ENCODE results near the gene CDH4. TPM values are rescaled to one million over a fixed set of nuclear protein-coding genes. Genes with fewer than 3 reads are reported as not detected.

The CDH4 gene
- total RNA-seq, 2 donors from 2014 or later: 0.29 to 0.45 TPM

- Mint-ChIP-seq H3K9me3 (no peaks in the 10 kb centered on the region), H3K36me3 (ENCODE audit: low read depth) (no peaks in the 10 kb centered on the region), H3K4me3 (no peak overlapping the region), H3K4me1 (no peaks in the 10 kb centered on the region), H3K27me3 (peaks cover 5% of the 10 kb centered on the region), H3K27ac (no peak overlapping the region)
- no peak for ATAC-seq (replicated peaks)
Measured at GRCh38 chr20:61878478-61879302, 626.6 kb downstream of the CDH4 start.

DNA sequence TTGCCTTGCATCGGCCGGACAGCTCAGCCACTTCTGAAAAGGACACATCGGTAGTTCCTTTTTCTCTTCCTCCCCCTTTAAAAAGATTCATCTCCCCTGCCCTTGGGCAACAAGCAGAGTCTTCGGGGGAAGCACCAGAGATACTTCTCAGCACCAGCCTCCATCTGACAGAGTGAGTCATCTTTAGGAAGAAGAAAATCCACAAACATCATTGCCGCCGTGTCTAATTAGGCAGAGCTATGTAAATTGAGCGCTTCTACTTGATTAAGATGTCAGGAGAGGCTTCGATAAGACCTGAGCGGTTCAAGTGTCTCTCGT, 627.2 kb downstream of the CDH4 start:
- H3K27me3 Mint-ChIP-seq: peaks cover 5% of the 10 kb centered on the region
- no peaks in the 10 kb centered on the region for H3K4me1 Mint-ChIP-seq
- no peak overlapping the region for H3K27ac Mint-ChIP-seq
- no peaks in the 10 kb centered on the region for H3K9me3 Mint-ChIP-seq
- no peak overlapping the region for H3K4me3 Mint-ChIP-seq
- ATAC-seq (replicated peaks): no peak
- no peaks in the 10 kb centered on the region for H3K36me3 Mint-ChIP-seq (ENCODE audit: low read depth)

- Mint-ChIP-seq H3K9me3 (no peaks in the 10 kb centered on the region), H3K36me3 (ENCODE audit: low read depth) (no peaks in the 10 kb centered on the region), H3K4me1 (no peaks in the 10 kb centered on the region), H3K27ac (no peak overlapping the region), H3K4me3 (no peak overlapping the region), H3K27me3 (peaks cover 5% of the 10 kb centered on the region)
- ATAC-seq (replicated peaks): no peak
Measured at GRCh38 chr20:61879694-61880093, 627.6 kb downstream of the CDH4 start.

DNA sequence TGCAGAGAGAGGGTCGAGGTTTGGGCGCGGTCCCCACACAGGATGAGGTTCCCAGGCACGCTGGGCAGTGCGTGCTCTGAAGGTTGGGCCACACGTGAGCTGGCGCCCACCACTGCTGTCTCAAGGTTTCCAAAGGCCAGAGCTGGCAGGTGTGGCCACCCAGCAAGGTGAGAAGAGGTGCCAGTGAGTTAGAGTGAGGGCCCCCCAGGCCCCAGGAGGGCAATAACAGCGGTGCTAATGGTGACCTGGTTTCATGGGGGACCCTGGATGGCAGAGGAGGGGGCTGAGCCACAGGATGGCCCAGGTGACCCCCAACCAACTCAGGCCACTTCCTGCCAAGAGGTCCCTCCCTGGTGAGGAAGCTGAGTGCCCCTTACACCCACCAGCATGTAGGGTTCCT, 628.6 kb downstream of the CDH4 start:
- H3K27me3 Mint-ChIP-seq: peaks cover 5% of the 10 kb centered on the region

DNA sequence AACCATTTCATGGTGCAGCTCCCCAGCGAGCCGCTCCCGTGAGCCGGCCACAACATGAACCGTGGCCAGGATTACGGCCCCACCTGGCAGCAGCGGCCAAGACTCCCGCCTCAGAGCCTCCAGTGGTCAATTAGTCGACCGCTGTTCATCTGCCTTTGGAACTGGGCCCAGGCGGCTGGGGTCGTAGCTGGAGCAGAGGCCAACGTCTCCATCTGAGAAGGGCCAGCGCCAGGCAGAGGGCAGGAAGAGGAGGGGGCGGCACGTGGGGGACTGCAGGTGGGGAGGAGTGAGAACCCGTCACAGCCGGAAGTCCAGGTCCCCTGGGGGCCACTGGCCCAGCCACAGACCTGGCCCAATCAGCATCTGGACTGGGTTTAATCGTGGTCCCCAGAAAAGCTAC, 629.4 kb downstream of the CDH4 start:
- no peak for ATAC-seq (replicated peaks)
- no peaks in the 10 kb centered on the region for H3K9me3 Mint-ChIP-seq
- no peak overlapping the region for H3K4me3 Mint-ChIP-seq
- H3K27ac Mint-ChIP-seq: no peak overlapping the region
- H3K27me3 Mint-ChIP-seq: peaks cover 5% of the 10 kb centered on the region
- H3K4me1 Mint-ChIP-seq: no peaks in the 10 kb centered on the region
- no peaks in the 10 kb centered on the region for H3K36me3 Mint-ChIP-seq (ENCODE audit: low read depth)

More for the DNA sequence above, 628.6 kb downstream of the CDH4 start:
- no peak overlapping the region for H3K4me3 Mint-ChIP-seq
- ATAC-seq (replicated peaks): no peak
- no peak overlapping the region for H3K27ac Mint-ChIP-seq
- no peaks in the 10 kb centered on the region for H3K36me3 Mint-ChIP-seq (ENCODE audit: low read depth)
- H3K9me3 Mint-ChIP-seq: no peaks in the 10 kb centered on the region
- no peaks in the 10 kb centered on the region for H3K4me1 Mint-ChIP-seq

DNA sequence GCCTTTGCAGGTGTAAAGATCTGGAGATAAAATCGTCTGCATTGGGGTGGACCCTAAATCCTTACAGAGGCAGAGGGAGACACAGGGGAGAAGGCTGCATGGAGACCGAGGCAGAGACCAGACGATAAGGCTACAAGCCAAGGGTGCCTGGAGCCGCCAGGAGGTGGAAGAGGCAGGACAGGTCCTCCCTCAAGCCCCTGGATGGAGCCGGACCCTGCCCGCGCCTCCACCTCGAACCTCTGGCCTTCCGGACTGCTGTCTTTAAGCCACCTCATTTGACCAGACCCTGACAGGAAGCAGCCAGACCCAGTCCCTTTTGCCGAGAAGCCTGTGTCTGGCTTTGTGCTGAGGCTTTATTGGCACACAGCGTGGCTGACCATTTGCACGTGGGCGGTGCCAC, 629.8 kb downstream of the CDH4 start:
- H3K36me3 Mint-ChIP-seq (ENCODE audit: low read depth): no peaks in the 10 kb centered on the region
- peaks cover 5% of the 10 kb centered on the region for H3K27me3 Mint-ChIP-seq
- H3K4me3 Mint-ChIP-seq: no peak overlapping the region
- H3K9me3 Mint-ChIP-seq: no peaks in the 10 kb centered on the region
- H3K4me1 Mint-ChIP-seq: no peaks in the 10 kb centered on the region
- H3K27ac Mint-ChIP-seq: no peak overlapping the region
- no peak for ATAC-seq (replicated peaks)

DNA sequence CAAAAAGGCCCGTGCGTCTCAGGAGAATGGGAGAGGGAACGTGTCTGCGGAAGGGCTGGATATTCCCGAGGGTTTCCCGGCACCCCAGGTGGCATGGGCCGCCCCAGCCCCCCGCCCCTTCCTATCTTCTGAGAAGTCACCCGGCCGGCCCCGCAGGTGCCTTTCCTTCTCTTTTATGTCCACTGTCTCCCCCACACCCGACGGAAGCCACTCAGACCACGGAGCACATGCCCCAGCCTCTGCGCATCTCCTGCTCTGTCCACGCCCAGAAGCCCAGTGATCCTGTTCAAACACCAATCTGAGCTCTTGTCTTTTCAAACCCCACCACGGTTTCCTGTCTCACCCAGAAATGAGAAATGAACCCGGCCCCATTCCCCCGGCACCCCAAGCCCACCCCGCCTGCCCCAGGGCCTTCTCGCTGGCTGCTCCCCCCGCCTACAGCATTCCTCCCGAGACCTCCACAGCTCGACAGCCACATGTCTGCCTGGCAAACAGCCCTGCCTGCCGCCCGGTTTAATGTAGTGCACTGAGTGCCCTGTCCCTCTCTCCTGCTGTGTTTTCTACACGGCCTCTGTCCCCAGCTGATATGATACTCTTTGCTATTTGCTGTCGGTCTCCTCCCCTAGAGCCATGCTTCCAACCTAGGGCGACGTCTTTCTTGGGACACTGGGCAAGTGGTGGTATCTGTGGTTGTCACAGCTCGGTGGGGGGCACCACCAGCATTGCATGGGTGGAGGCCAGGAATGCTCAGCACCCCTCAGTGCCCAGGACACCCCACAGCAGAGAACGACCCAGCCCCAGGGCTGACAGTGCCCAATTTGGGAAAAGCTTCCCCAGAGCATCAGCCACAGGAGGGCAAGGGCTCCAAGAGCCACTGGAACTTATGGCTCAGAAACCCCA, 630.9 kb downstream of the CDH4 start:
- H3K27me3 Mint-ChIP-seq: peaks cover 5% of the 10 kb centered on the region
- H3K36me3 Mint-ChIP-seq (ENCODE audit: low read depth): no peaks in the 10 kb centered on the region
- ATAC-seq (replicated peaks): no peak
- no peak overlapping the region for H3K27ac Mint-ChIP-seq
- H3K4me1 Mint-ChIP-seq: no peaks in the 10 kb centered on the region
- no peak overlapping the region for H3K4me3 Mint-ChIP-seq
- no peaks in the 10 kb centered on the region for H3K9me3 Mint-ChIP-seq

DNA sequence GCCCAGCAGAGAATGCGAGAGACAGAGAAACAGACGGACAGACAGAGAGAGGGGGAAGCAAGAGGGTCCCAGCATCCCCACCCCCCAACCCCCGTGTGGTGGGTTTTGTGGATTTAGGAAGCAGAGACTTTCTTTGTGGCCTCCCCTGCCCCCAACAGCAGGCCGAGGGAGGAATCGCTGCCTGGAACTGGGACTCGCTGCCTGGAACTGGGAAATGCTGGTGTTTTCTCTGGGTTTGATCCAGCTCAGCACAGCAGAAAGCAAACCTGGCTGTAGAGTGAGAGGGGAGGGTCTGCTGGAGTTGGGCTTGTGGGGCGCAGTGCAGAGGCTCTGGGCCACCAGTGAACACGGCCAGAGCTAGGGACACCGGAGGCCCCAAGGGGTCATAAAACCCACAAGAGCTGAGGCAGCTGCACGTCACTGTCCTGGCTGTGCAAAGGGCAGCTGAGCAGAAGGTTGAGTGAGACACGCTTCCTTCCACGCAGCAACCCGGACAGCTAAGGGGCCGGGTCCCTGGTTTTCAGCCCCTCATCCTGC, 631.9 kb downstream of the CDH4 start:
- Mint-ChIP-seq H3K9me3 (no peaks in the 10 kb centered on the region), H3K27me3 (peaks cover 5% of the 10 kb centered on the region), H3K4me1 (no peaks in the 10 kb centered on the region), H3K36me3 (ENCODE audit: low read depth) (no peaks in the 10 kb centered on the region), H3K4me3 (no peak overlapping the region), H3K27ac (no peak overlapping the region)
- ATAC-seq (replicated peaks): no peak

- H3K9me3 Mint-ChIP-seq: peaks cover 1% of the 10 kb centered on the region
- H3K27me3 Mint-ChIP-seq: peaks cover 14% of the 10 kb centered on the region
- H3K4me3 Mint-ChIP-seq: no peak overlapping the region
Measured at GRCh38 chr20:61884571-61885389, 632.7 kb downstream of the CDH4 start.

GRCh38 chr20:61885759-61886715, 634.0 kb downstream of the CDH4 start:
- no peak overlapping the region for H3K4me3 Mint-ChIP-seq
- no peak for ATAC-seq (replicated peaks)
- H3K27me3 Mint-ChIP-seq: peaks cover 20% of the 10 kb centered on the region
- H3K36me3 Mint-ChIP-seq (ENCODE audit: low read depth): no peaks in the 10 kb centered on the region
- H3K9me3 Mint-ChIP-seq: peaks cover 7% of the 10 kb centered on the region
- peaks cover 6% of the 10 kb centered on the region for H3K4me1 Mint-ChIP-seq
- no peak overlapping the region for H3K27ac Mint-ChIP-seq

More at GRCh38 chr20:61884571-61885389, 632.7 kb downstream of the CDH4 start:
- Mint-ChIP-seq H3K36me3 (ENCODE audit: low read depth) (no peaks in the 10 kb centered on the region), H3K4me1 (peaks cover under 1% of the 10 kb centered on the region), H3K27ac (no peak overlapping the region)
- ATAC-seq (replicated peaks): no peak

- Mint-ChIP-seq H3K27ac (no peak overlapping the region), H3K36me3 (ENCODE audit: low read depth) (no peaks in the 10 kb centered on the region), H3K4me3 (no peak overlapping the region), H3K27me3 (peaks cover 20% of the 10 kb centered on the region), H3K4me1 (peaks cover 6% of the 10 kb centered on the region), H3K9me3 (peaks cover 7% of the 10 kb centered on the region)
- peak; percentile 42 for ATAC-seq (replicated peaks)
Measured at GRCh38 chr20:61886721-61887595, 634.9 kb downstream of the CDH4 start.

GRCh38 chr20:61887596-61888093, 635.6 kb downstream of the CDH4 start:
- H3K9me3 Mint-ChIP-seq: peaks cover 7% of the 10 kb centered on the region
- H3K36me3 Mint-ChIP-seq (ENCODE audit: low read depth): no peaks in the 10 kb centered on the region
- peaks cover 6% of the 10 kb centered on the region for H3K4me1 Mint-ChIP-seq
- H3K27ac Mint-ChIP-seq: no peak overlapping the region
- no peak for ATAC-seq (replicated peaks)
- H3K27me3 Mint-ChIP-seq: peaks cover 20% of the 10 kb centered on the region
- H3K4me3 Mint-ChIP-seq: no peak overlapping the region
